T47D (cell line): ENCODE measurements around the gene RIPOR3.
A peak's percentile ranks its signal among the peaks of the same experiment; 100 is the strongest.

Source experiments
- DNase-seq, 2 experiments: peaks; one replicate each; pipeline versions ENCODE4 v3.0.0 to v3.0.0-alpha.2; 2011 to 2012; ENCODE audit warnings: low read depth in 1 of 2, low spot score in 1 of 2
- JUND ChIP-seq: IDR thresholded peaks from 2 replicates; pipeline ENCODE4 v1.6.1; 2012; ENCODE audit warnings: low read depth
- in situ Hi-C: cut with HindIII; loops from 2 replicates; pipeline ENCODE4 v1.10.0; 2016; ENCODE audit warnings: low sequenced_read_pairs, low pct_unique_long_range_greater_than_20kb

Gene RIPOR3, protein sequence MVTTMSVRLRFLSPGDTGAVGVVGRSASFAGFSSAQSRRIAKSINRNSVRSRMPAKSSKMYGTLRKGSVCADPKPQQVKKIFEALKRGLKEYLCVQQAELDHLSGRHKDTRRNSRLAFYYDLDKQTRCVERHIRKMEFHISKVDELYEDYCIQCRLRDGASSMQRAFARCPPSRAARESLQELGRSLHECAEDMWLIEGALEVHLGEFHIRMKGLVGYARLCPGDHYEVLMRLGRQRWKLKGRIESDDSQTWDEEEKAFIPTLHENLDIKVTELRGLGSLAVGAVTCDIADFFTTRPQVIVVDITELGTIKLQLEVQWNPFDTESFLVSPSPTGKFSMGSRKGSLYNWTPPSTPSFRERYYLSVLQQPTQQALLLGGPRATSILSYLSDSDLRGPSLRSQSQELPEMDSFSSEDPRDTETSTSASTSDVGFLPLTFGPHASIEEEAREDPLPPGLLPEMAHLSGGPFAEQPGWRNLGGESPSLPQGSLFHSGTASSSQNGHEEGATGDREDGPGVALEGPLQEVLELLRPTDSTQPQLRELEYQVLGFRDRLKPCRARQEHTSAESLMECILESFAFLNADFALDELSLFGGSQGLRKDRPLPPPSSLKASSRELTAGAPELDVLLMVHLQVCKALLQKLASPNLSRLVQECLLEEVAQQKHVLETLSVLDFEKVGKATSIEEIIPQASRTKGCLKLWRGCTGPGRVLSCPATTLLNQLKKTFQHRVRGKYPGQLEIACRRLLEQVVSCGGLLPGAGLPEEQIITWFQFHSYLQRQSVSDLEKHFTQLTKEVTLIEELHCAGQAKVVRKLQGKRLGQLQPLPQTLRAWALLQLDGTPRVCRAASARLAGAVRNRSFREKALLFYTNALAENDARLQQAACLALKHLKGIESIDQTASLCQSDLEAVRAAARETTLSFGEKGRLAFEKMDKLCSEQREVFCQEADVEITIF

DNA sequence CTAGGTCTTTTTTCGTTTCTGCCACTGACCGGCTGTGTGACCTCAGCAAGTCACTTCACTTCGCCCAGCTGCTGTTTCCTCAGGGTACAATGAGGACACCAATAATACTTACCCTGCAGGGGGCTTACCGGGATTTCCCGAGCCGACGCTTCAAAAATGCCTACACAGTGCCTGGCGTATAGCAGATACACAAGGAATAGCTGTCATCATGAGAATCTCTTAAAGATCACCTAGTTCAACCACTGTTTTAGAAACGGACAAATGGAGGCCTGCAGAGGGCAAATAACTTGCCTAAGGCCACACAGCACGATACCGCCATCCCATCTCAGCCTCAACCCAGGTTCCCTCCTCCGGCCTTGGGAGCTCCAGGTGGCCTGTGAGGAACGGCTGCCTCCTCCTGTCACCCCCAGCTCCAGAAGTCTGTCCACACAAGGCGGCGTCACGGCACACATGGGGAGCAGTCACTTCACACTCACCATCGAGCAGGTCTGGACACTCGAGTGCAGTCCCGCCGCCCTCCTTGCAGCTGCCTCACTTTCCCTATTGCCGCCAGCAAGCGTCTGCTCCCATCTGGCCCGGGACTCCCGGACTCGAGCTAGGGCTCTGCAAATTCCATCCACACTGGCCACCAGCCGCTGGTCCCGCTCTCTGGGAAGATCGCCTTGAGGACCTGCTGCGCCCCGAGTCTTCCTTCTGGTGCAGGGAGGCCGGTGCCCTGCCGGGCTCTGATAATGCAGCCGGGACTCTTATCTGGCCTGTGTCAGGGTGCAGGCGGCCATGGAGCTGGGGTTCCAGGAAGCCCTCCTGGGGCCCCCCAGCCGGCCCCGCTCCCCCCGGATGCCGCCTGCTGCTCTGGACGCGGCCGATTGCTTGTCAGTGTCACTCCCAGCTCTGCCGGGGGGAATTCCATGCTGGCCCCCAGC lies at the start of gene RIPOR3:
Gene RIPOR3 (minus strand): TSS at position 893 of the 923 bp plus-strand sequence. CDS start 414 bp downstream, at position 479.
- in situ Hi-C loops = no loop called here
- no peak for DNase-seq
- no peak for TF ChIP-seq JUND

DNA sequence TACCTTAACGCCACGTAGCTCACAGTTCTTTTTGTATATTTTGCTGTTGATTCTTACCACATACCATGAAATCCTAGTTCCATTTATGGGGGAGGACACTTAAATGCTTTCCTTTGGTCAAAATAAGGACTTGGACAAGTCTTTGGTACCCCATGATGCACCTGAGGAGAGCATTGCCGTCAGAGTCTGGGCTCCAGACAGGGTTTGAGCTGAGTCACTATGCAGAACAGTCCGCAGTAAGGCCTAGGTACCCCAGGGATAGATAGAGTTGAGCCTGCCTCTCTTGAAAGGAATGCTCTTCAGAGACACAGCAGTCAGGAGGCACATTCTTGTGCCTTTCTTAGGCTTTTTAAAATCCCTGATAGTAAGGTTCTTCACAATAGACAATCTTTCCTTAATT lies 46.0 kb upstream of the RIPOR3 start:
- DNase-seq = peak in 1 of 2 experiments; percentile 73
- in situ Hi-C loops = no loop called here

DNA sequence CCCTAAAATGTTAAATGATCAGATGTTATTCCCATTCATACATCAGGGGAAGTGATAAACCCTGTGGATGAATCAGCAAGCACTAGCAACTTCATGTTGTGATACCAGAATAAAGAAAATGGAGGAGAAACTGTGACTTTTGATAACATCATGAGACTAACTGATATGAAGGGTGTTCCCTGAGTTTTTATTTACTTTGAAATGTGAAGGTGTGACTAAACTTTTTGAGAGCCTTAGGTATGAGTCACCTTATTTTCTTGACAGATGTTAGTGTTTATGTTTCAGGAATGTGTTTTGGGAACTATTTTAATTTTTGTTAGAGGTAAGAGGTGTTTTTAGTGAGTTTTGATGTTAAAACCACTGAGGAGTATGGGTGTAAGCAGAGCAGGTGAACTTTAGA lies 44.5 kb upstream of the RIPOR3 start:
- no peak for DNase-seq
- in situ Hi-C loops = no loop called here
- peak; percentile 34; the same call in 1 of the 2 replicates for TF ChIP-seq JUND

More for the DNA sequence above, 46.0 kb upstream of the RIPOR3 start:
- no peak for TF ChIP-seq JUND

DNA sequence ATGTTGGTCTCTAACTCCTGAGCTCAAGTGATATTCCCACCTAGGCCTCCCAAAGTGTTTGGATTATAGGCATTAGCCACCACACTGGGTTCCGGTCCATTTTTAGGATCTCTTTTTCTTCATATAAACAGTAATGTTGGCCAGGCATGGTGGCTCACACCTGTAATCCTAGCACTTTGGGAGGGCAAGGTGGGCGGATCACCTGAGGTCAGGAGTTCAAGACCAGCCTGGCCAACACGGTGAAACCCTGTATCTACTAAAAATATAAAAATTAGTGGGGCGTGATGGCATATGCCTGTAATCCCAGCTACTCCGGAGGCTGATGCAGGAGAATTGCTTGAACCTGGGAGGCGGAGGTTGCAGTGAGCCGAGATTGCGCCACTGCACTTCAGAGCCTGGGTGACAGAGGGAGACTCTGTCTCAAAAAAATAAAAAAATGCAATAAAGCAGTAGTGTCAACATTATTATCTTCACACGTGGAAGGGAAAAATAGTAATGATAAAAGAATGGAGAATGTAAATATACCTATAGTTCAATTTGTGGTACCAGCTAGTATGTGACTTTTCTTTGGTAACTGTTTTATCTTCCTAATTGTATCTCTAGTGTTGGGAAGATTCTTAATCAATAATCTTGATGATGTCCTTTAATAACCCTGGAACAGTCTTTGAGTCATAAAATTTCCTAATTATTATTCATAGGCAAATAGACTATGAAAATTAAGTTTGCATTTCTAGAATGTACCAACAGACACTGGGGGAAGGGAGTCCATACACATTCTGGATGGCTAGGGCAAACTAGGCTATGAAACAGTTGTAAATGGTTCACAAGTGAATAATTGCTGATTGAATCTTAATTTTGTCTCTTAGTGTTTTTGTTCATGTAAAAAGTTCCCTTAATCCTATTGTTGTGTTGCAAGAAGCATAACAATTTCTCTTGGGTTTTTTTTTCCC lies 43.7 kb upstream of the RIPOR3 start:
- DNase-seq = no peak
- no peak; the same call in 1 of the 2 replicates for TF ChIP-seq JUND
- in situ Hi-C loops = no loop called here

DNA sequence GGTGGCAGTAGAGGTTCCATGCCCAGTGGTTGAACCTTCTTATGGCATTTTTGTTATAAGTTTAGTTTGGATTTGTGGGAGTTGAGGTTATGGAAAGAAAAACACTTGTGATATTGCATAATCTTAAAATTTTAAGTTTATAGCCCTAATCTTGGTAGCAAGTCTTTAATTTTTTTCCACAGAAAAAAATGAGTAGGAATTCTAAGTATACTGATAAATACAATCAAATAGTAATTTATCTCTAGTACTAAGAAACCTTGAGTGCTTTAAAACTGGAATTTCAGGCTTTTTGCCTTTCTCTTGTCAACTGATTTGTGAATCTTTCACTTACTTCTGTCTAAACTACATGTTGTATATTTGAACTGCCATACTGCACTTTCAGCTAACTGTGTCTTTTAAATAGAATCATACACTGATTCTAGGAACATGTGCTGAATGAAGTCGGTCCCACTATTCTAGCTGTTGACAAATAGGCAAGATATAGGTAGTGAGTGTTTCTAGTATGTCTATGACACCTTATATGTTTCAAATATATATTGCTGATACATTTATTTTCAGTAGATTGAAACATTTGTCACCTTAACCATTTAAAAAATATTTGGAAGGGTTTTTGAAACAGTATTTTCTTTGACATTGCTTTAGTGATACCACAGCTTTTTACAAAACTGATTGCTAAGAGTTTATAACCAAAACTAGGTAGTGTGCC lies 42.5 kb upstream of the RIPOR3 start:
- no peak for DNase-seq
- no peak for TF ChIP-seq JUND
- in situ Hi-C loops = no loop called here

DNA sequence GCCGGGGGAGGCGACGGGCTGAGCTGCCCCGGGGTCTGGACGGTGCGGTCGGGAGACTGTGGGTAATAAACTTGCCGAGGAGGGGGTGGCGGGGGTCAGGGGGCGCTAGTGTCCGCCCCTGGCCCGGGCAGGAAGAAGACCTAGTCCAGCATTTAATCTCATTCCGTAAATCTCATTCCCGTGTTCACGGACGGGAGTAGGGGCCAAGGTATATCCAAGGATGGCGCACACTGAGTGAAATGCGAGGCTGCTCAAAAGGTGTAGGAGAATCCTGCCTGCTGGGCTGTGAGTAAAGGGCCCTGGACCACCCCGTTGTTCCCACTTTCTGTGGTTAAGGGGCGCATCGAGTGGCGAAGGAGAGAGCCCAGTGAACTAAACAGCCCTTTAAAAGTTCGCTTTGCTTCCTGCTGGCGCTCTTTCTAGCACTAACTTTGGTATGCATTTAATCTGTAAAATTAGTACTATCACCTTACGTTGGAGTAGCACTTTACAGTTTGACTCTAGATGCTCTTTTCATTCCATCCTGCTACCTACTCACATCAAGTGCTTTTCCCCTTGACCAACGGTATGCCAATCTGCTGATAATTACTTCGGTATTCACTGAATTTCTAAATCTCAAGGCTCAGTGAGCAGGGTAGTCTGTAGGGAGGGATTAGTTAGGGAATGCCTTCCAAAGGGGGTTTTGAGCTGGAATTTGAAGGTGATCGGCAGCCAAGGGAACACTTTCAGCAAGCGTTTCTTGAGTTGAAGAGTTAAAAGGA lies 40.8 kb upstream of the RIPOR3 start:
- in situ Hi-C loops = no loop called here
- TF ChIP-seq JUND = no peak
- peak in 1 of 2 experiments; percentile 44 for DNase-seq

DNA sequence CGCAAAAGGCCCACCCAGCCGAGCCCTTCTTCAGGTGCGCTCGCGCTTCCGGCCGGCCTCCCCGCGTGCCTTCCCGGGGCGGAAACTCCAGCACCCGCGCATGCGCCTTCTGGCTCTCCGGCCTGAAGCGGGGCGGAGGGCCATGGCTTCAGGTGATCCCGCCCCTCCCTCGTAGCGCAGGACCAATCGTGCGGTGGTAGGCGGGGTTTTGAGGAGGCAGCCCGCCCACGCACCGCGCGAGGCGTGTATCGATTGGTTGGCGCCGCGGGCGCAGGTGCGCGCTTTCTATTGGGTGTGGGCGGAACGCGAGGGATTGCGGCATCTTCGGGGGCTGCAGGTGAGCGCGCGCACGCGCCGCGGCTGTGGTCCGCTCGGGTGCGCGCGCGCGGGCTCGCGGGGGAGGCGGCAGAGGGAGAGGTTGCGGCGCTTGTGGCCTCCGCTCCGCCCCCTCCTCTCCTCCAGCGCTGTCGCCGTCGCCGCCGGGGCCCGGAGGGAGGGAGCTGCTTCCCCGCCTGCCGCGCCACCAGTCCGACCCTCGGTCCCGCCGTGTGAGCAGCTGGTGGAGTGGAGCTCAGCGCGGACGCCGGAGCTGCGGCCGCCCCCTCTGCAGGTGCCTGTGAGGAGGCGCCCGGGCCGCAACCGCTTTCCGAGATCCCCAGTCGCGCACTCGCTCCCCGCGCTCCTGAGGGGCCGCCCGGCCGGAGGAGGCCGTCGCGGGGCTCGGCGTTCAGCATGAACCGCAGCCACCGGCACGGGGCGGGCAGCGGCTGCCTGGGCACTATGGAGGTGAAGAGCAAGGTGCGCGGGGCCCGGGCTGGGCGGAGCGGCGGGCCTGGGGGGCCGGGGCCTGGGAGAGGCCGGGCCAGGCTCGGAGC lies 40.0 kb upstream of the RIPOR3 start, which contains the start of gene PARD6B:
Gene PARD6B (plus strand): TSS at position 526 of the 875 bp plus-strand sequence. CDS start 207 bp downstream, at position 733.
- no peak for TF ChIP-seq JUND
- peak; percentile 98 to 100 for DNase-seq
- in situ Hi-C loops = no loop called here

DNA sequence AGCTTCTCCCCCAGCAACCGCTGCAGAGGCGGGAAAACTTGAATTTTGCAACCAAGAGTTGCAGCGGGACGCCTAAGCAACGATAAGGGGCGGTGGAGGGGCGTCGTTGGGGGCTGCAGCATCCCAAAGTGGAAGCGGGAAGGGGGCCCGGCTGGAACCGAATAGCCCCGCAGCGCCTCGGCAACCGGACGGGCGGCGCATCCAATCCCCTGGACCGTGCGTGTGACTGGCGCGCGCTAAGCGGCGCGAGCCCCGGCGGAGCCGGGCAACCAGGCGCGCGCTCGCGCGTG lies 39.4 kb upstream of the RIPOR3 start:
- in situ Hi-C loops = no loop called here
- no peak for DNase-seq
- no peak for TF ChIP-seq JUND
